ENCODE data around the gene UMODL1. TPM values are rescaled to one million over a fixed set of nuclear protein-coding genes. Genes with fewer than 3 reads are reported as not detected.

The UMODL1 gene
- total RNA-seq, 2 experiments from 2014 or later = 0.10 to 0.21 TPM

- peaks cover 20% of the 10 kb centered on the region for H3K4me1 Mint-ChIP-seq
- H3K9me3 Mint-ChIP-seq = no peaks in the 10 kb centered on the region
- H3K27me3 Mint-ChIP-seq = peaks cover 18% of the 10 kb centered on the region
- DNase-seq = no peak
- no peaks in the 10 kb centered on the region for H3K36me3 Mint-ChIP-seq (ENCODE audit: low read depth)
- no peak overlapping the region for H3K27ac Mint-ChIP-seq
- ChIA-PET CTCF (interaction anchor here (1.0 kb wide), 2 partner anchors 11 to 24 kb away, joined by 3 to 4 read pairs; no protein-coding TSS in a partner anchor), POLR2A (no interaction called here)
- H3K4me3 Mint-ChIP-seq = no peak overlapping the region
Measured at GRCh38 chr21:42105476-42106315, 34.6 kb downstream of the UMODL1 start.

- Mint-ChIP-seq H3K36me3 (ENCODE audit: low read depth) (no peaks in the 10 kb centered on the region), H3K4me1 (peaks cover 20% of the 10 kb centered on the region), H3K4me3 (no peak overlapping the region), H3K27me3 (peaks cover 18% of the 10 kb centered on the region), H3K27ac (no peak overlapping the region), H3K9me3 (no peaks in the 10 kb centered on the region)
- ChIA-PET POLR2A (no interaction called here), CTCF (interaction anchor here (1.0 to 2.0 kb wide), 4 partner anchors 11 to 290 kb away, joined by 3 to 12 read pairs (median 6); partner anchors contain the start of gene ZBTB21)
- DNase-seq = no peak
Measured at GRCh38 chr21:42106425-42106824, 35.3 kb downstream of the UMODL1 start.

GRCh38 chr21:42107177-42107880, 36.2 kb downstream of the UMODL1 start:
- Mint-ChIP-seq H3K27me3 (peaks cover 10% of the 10 kb centered on the region), H3K4me1 (peaks cover 14% of the 10 kb centered on the region), H3K9me3 (no peaks in the 10 kb centered on the region), H3K36me3 (ENCODE audit: low read depth) (no peaks in the 10 kb centered on the region), H3K4me3 (no peak overlapping the region), H3K27ac (no peak overlapping the region)
- ChIA-PET POLR2A (interaction anchor here (0.7 kb wide), 1 partner anchor 12 kb away, joined by 3 read pairs; no protein-coding TSS in a partner anchor), CTCF (interaction anchor here (0.6 to 2.7 kb wide), 18 partner anchors 10 to 824 kb away, joined by 3 to 26 read pairs (median 3); partner anchors contain the start of genes PRDM15 and ZBTB21)
- DNase-seq = no peak

GRCh38 chr21:42107881-42108553, 36.9 kb downstream of the UMODL1 start:
- no peaks in the 10 kb centered on the region for H3K36me3 Mint-ChIP-seq (ENCODE audit: low read depth)
- H3K9me3 Mint-ChIP-seq = no peaks in the 10 kb centered on the region
- H3K4me1 Mint-ChIP-seq = peaks cover 10% of the 10 kb centered on the region
- DNase-seq = peak; percentile 70
- H3K27ac Mint-ChIP-seq = peak overlapping the region; percentile 57
- ChIA-PET CTCF (interaction anchor here (0.6 to 2.7 kb wide), 18 partner anchors 9 to 825 kb away, joined by 3 to 26 read pairs (median 3); partner anchors contain the start of gene PRDM15), POLR2A (interaction anchor here (0.5 to 0.7 kb wide), 2 partner anchors 12 to 204 kb away, joined by 3 read pairs; no protein-coding TSS in a partner anchor)
- no peak overlapping the region for H3K4me3 Mint-ChIP-seq
- H3K27me3 Mint-ChIP-seq = peaks cover 10% of the 10 kb centered on the region

GRCh38 chr21:42108554-42109340, 37.6 kb downstream of the UMODL1 start:
- ChIA-PET CTCF (interaction anchor here (0.7 to 2.7 kb wide), 10 partner anchors 9 to 825 kb away, joined by 3 to 26 read pairs (median 3); partner anchors contain the start of gene PRDM15), POLR2A (interaction anchor here (0.5 kb wide), 1 partner anchor 205 kb away, joined by 3 read pairs; no protein-coding TSS in a partner anchor)
- no peak for DNase-seq
- Mint-ChIP-seq H3K4me1 (peaks cover 10% of the 10 kb centered on the region), H3K27ac (peak overlapping the region; percentile 57), H3K9me3 (no peaks in the 10 kb centered on the region), H3K27me3 (peaks cover 7% of the 10 kb centered on the region), H3K4me3 (no peak overlapping the region), H3K36me3 (ENCODE audit: low read depth) (no peaks in the 10 kb centered on the region)

GRCh38 chr21:42109473-42109872, 38.4 kb downstream of the UMODL1 start:
- DNase-seq = no peak
- ChIA-PET POLR2A (no interaction called here), CTCF (interaction anchor here (0.9 to 2.7 kb wide), 2 partner anchors 8 to 292 kb away, joined by 3 to 26 read pairs; no protein-coding TSS in a partner anchor)
- H3K36me3 Mint-ChIP-seq (ENCODE audit: low read depth) = no peaks in the 10 kb centered on the region
- H3K9me3 Mint-ChIP-seq = no peaks in the 10 kb centered on the region
- H3K27ac Mint-ChIP-seq = no peak overlapping the region
- H3K27me3 Mint-ChIP-seq = peaks cover 9% of the 10 kb centered on the region
- peaks cover 10% of the 10 kb centered on the region for H3K4me1 Mint-ChIP-seq
- H3K4me3 Mint-ChIP-seq = no peak overlapping the region

GRCh38 chr21:42109873-42110525, 38.9 kb downstream of the UMODL1 start:
- ChIA-PET POLR2A (no interaction called here), CTCF (no interaction called here)
- no peak for DNase-seq
- Mint-ChIP-seq H3K9me3 (no peaks in the 10 kb centered on the region), H3K36me3 (ENCODE audit: low read depth) (no peaks in the 10 kb centered on the region), H3K27ac (no peak overlapping the region), H3K4me3 (no peak overlapping the region), H3K4me1 (peaks cover 10% of the 10 kb centered on the region), H3K27me3 (peaks cover 9% of the 10 kb centered on the region)

- POLR2A ChIA-PET = no interaction called here
Measured at GRCh38 chr21:42110691-42111469, 39.8 kb downstream of the UMODL1 start.

GRCh38 chr21:42111470-42111743, 40.3 kb downstream of the UMODL1 start:
- Mint-ChIP-seq H3K36me3 (ENCODE audit: low read depth) (no peaks in the 10 kb centered on the region), H3K4me3 (no peak overlapping the region), H3K4me1 (peaks cover 10% of the 10 kb centered on the region), H3K27ac (no peak overlapping the region), H3K9me3 (no peaks in the 10 kb centered on the region), H3K27me3 (peaks cover 11% of the 10 kb centered on the region)
- ChIA-PET CTCF (interaction anchor here (0.6 kb wide), 1 partner anchor 103 kb away, joined by 3 read pairs; no protein-coding TSS in a partner anchor), POLR2A (no interaction called here)
- no peak for DNase-seq

More at GRCh38 chr21:42110691-42111469, 39.8 kb downstream of the UMODL1 start:
- peaks cover 11% of the 10 kb centered on the region for H3K27me3 Mint-ChIP-seq
- no peak overlapping the region for H3K4me3 Mint-ChIP-seq
- no peaks in the 10 kb centered on the region for H3K9me3 Mint-ChIP-seq
- H3K27ac Mint-ChIP-seq = no peak overlapping the region
- CTCF ChIA-PET = interaction anchor here (0.6 kb wide), 1 partner anchor 102 kb away, joined by 3 read pairs; no protein-coding TSS in a partner anchor
- no peak for DNase-seq
- no peaks in the 10 kb centered on the region for H3K36me3 Mint-ChIP-seq (ENCODE audit: low read depth)
- H3K4me1 Mint-ChIP-seq = peaks cover 10% of the 10 kb centered on the region

- ChIA-PET CTCF (interaction anchor here (0.5 to 1.2 kb wide), 2 partner anchors 9 to 309 kb away, joined by 3 read pairs; no protein-coding TSS in a partner anchor), POLR2A (interaction anchor here (0.6 kb wide), 1 partner anchor 350 kb away, joined by 3 read pairs; no protein-coding TSS in a partner anchor)
- Mint-ChIP-seq H3K36me3 (ENCODE audit: low read depth) (no peaks in the 10 kb centered on the region), H3K4me1 (peaks cover 10% of the 10 kb centered on the region), H3K9me3 (no peaks in the 10 kb centered on the region), H3K4me3 (no peak overlapping the region), H3K27me3 (peaks cover 11% of the 10 kb centered on the region), H3K27ac (no peak overlapping the region)
- DNase-seq = no peak
Measured at GRCh38 chr21:42111811-42112210, 40.7 kb downstream of the UMODL1 start.

GRCh38 chr21:42112238-42112637, 41.1 kb downstream of the UMODL1 start:
- POLR2A ChIA-PET = interaction anchor here (0.6 kb wide), 1 partner anchor 349 kb away, joined by 3 read pairs; no protein-coding TSS in a partner anchor
- H3K27me3 Mint-ChIP-seq = peaks cover 14% of the 10 kb centered on the region
- no peak overlapping the region for H3K27ac Mint-ChIP-seq
- H3K4me1 Mint-ChIP-seq = peaks cover 14% of the 10 kb centered on the region
- no peak overlapping the region for H3K4me3 Mint-ChIP-seq
- H3K36me3 Mint-ChIP-seq (ENCODE audit: low read depth) = no peaks in the 10 kb centered on the region
- CTCF ChIA-PET = interaction anchor here (0.5 to 1.2 kb wide), 2 partner anchors 9 to 309 kb away, joined by 3 read pairs; no protein-coding TSS in a partner anchor
- no peak for DNase-seq
- H3K9me3 Mint-ChIP-seq = no peaks in the 10 kb centered on the region

Data from activated CD4-positive, alpha-beta T cell treated with anti-CD3 and anti-CD28 coated beads, Interleukin-2, amount 10 ng/mL, durations not matched to agents 7 days and 5 days (primary cell).